Measurements from ENCODE around the gene RAPGEF4.

The RAPGEF4 gene

GRCh38 chr2:172834881-172835280 is 99.2 kb downstream of the RAPGEF4 start:
- no peak for DNase-seq

DNA sequence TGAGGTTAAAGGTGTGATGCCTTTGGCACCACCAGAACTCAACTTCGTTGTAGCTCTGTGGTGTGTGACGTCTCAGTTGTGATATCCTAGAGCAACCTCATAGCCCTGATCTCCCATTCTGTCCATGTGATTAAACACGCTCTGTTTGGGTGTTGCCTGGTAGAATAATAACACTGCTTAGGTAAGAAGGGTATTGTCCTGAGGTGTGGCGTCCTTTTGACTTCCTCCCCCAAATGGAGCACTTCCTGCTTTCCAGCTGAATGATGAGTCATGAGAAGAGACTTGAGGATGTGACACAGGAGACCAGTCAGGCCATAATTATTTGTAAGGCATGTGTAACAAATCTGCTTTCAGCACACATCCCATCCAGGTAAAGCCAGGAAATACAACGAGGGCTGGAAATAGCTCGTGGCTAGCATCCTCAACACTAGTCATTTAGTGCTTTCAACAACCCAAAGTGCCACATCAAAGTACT is 100.7 kb downstream of the RAPGEF4 start:
- DNase-seq, result no peak

DNA sequence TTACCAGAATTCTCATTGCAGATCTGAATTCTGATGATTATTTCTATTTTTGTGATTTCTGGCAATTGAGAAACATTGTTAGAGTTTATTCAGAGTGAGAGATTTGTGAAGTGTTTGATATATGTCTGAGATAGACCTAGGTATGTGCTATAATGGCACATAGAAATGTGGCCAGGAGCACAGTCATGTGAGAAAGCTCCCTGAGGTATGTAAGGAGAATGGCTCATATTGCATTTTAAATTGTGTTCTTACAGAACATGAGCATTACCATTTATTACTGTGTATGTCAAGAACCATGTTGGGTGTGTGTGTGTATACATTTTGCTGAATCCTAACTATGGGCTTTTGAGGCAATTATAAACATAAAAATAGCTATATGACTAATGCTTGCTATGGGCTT is 101.2 kb downstream of the RAPGEF4 start:
- no peak for DNase-seq

DNA sequence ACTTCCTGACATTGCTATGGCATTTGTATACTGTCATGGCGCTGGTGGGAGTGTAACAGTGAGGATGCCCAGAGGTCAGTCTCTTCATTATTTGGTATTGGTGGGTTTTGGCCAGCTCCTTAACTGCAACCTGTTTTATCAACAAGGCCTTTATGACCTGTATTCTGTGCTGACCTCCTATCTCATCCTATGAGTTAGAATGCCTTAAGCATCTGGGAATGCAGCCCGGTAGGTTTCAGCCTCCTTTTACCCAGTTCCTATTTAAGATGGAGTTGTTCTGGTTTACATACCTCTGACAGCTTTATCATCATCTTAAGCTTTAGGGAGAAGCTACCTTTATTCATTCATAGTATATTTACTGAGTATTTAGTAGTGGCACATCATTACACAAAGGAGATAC is 103.8 kb downstream of the RAPGEF4 start:
- no peak for DNase-seq

- no peak for DNase-seq
Measured at GRCh38 chr2:172842511-172843265, 107.0 kb downstream of the RAPGEF4 start.

DNA sequence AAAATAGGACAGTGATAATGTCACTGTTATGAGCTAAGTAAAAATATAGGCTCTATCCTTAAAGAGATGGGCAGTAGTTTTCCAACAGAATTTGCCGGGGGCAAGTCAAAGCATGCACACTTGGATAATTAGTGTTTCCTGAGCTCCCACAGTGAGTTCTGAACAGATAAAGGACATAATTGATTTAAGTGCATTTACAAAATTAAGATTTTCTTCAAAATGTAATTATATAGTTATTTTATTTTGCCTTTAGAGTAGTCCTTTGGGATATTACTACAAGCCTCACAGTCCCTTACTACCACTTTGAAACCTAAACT is 107.6 kb downstream of the RAPGEF4 start:
- DNase-seq, result no peak

DNA sequence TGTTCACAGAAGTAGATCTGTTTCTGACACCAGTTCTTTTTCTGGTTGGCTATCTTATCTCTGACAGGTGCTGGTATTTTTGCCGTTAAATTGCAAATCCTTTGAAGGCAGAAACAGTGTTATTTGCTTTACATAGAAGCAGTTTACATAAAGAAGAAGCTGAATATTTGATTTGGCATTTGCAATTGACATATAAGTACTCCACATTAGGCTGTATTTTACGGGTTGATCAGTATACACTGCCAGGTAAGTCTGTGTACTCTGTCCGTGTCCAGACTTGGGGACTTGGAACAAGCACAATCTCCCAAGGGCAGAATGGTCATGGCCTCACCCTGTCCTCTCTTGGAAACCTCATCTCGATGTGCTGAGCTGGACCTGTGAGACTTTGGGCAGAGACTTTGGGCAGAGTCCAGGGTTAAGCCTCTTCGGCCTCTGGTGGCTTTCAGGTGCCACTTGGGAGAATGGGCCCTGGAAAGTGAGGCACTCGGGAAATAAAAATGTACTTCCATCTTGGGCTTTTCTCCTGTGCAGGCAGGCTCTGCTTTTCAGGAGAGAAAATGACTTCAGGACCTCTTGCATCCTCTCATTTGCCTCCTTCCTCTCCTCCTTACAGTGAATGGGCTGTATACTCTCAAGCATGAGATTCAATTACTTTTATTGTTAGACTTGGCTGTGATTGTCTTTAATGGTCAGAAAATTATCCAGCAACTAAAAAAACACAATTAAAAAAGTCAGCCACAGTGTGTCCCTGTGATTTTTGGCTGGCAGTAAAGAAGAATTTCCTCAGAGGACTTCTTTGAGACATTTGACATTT is 108.5 kb downstream of the RAPGEF4 start:
- no peak for DNase-seq

GRCh38 chr2:172845028-172845630 is 109.5 kb downstream of the RAPGEF4 start:
- DNase-seq, result no peak

DNA sequence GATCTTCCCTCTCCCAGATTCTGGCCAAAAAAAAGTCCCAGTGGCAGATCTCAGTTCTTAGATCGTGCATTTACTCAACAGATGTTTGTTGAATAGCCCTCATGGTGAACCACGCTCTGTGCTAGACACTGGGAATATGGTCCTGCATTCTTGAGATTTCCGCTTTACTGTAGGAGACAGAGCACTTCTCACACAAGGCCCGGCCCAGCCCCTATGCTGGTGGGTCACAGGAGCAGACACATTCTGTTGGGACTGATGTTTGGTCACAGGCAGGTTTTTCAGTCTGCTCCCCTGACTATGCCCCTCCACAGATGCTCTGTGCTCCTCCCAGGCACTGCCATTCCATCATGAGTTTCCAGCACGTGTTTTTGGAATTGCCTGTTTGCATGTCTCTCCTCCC is 110.9 kb downstream of the RAPGEF4 start:
- no peak for DNase-seq

DNA sequence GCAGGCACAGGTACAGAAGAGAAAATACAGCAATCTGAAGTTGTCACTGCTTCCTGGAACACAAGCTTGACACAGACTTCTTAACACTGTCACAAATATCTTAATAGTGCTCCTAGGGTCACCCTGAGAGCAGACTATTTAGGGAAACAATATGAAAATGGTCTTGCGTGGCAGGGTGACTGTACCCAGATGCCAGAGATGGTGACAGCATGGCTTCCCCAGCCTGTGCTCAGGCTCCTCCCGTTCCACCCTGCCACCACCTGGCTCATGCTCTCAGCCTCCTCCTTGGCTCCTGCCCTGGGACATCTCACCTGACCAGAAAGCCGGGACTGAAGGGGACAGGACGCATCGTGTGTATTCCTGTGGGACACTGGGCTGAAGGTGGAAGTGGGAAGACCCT is 111.5 kb downstream of the RAPGEF4 start:
- DNase-seq, result no peak

GRCh38 chr2:172848519-172848918 is 112.9 kb downstream of the RAPGEF4 start:
- no peak for DNase-seq

DNA sequence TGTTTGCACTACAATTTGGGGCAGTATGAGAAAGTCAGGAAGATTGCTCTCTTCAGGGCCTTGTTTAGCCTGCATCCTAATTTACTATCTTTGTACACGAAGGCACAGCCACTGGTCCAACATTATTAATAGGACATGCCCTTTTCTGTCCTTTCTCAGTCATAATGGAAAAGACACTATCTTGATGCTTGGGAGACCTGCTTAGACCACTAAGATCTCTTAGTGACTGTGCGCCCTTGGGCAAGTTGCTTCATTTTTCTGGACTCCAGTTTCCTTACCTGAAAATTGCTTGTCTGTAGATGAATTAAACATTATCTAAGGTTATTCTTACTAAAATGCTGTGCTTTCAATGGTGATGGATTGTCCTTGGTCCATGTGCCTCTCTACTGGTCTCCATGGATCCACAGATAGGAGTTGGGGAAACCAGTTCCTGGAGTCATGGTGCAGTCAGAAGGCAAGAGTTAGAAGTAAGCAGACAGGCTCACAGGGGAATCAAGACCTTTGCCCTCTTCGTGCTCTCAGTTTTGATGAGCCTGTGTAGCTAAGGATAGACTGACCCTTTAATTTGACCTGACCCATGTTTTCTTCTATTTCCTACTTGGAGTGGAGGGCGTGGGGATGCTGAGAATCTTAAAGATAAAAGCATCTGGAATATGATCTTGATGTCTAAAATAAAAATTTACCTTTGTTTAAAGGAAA is 114.0 kb downstream of the RAPGEF4 start:
- no peak for DNase-seq

- DNase-seq, result no peak
Measured at GRCh38 chr2:172855588-172855987, 119.9 kb downstream of the RAPGEF4 start.

- DNase-seq, result no peak
Measured at GRCh38 chr2:172856606-172857005, 121.0 kb downstream of the RAPGEF4 start.

- no peak for DNase-seq
Measured at GRCh38 chr2:172858473-172858745, 122.8 kb downstream of the RAPGEF4 start.

GRCh38 chr2:172859581-172860335 is 124.1 kb downstream of the RAPGEF4 start:
- no peak for DNase-seq

DNA sequence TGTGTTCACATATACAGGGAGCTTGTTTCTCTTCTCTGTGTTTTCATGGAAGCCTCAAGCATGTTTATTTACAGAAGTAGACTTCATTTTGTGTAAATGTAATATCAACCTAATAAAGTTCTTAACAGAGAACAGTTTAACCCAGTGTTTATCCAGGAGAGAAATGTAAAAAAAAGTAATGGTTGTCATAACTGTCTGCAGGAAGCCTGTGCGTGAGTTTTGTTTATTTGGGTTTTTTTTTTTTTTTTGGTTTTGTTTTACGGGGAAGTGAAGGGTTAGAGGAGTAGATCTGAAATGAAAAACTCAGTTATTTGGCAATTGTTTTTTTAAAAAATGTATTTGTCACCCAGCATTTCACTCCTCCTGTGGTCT is 124.7 kb downstream of the RAPGEF4 start:
- DNase-seq, result no peak

- DNase-seq, result no peak
Measured at GRCh38 chr2:172861098-172861497, 125.5 kb downstream of the RAPGEF4 start.

GRCh38 chr2:172861656-172862476 is 126.2 kb downstream of the RAPGEF4 start:
- no peak for DNase-seq

DNA sequence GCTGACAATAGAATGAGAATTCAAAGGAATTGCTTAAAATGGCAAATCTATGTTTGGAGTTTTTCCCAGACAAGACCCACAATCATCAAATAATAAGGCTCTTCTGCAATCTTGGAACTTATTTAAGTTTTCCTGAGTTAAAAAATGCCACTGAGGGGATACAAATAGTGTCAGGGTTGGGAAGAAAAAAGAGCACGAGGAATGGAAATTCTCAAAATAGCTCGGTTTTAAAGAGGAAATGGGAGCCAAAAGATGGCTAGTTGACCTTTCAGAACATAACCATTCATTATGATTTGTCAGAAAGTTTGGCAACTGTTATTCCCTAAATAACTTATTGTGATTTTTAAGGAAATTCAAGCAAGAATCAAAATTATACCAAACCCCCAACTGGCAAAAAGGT is 127.7 kb downstream of the RAPGEF4 start:
- no peak for DNase-seq

DNA sequence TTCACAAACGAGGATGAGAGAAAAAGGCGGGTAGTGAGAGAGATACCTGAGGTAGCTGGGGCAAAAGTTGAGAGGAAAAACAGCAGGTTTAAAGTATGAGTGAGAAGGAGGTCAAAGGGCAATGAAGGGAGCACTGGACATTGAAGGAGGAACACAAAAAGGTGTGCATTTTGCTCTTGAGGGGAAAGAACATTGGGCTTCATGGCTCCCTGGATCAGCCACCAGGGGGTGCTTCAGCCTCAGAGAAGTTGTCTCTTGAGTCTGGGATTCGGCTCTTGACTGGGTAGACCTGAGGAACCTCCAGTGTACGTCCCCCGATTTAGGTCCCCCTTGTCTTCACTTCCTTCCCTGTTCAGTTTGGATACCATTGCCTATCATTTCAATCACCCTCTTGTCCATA is 128.5 kb downstream of the RAPGEF4 start:
- peak; percentile 34 for DNase-seq

DNA sequence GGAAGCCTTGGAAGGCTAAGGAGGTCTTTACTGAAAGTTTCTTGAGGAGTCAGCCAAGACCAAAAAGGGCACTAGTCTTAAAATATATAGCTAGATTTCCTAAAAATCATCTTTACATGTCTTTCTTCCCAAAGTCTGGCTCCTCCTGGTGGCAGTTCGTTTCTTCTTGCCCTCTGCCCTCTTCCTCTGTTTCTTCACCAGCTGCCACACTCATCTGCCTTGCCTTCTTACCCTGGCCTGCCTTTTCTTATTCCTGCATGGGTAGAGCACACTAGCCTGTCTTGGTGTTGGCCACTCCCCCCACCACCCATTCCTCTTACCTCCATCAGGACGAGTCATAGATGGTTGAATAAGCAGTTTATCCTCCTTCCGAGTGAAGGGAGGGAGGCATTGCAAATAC is 129.8 kb downstream of the RAPGEF4 start:
- no peak for DNase-seq

Data from stimulated activated CD4-positive, alpha-beta T cell treated with anti-CD3 and anti-CD28 coated beads, Interleukin-4, amount 100 ng/mL, for 1 hour (primary cell).